DND-41 (cell line): ENCODE measurements around the gene RNPEP.
A peak's percentile ranks its signal among the peaks of the same experiment; 100 is the strongest.

Experiments
- ATAC-seq: fragments of 200-7000 bp; cut with Tn5 transposase; 3 replicates; pipeline ENCODE4 v1.9.1; 2021; ENCODE audit warnings: low read depth; ENCODE audit not compliant: insufficient read depth
- DNase-seq: peaks from one replicate; pipeline ENCODE4 v3.0.0-alpha.2; 2020
- H2AFZ ChIP-seq: 2 replicates; pipeline ENCODE4 v1.6.0; 2012; ENCODE audit warnings: low read depth, low read length
- H3K27ac ChIP-seq: 2 replicates; pipeline ENCODE4 v1.5.1; 2012; ENCODE audit warnings: low read length, inconsistent platforms
- H3K27me3 ChIP-seq: fragments of 200-600 bp; sonication (generic); 2 replicates; pipeline ENCODE4 v1.6.0; 2012; ENCODE audit warnings: low read length, mild to moderate bottlenecking, inconsistent platforms; ENCODE audit not compliant: insufficient read depth, poor library complexity
- H3K36me3 ChIP-seq: 2 replicates; pipeline ENCODE4 v1.5.1; 2012; ENCODE audit warnings: low read length, inconsistent platforms; ENCODE audit not compliant: insufficient read depth
- H3K4me1 ChIP-seq: 2 replicates; pipeline ENCODE4 v1.5.1; 2012; ENCODE audit warnings: mild to moderate bottlenecking, low read length; ENCODE audit not compliant: insufficient read depth
- H3K4me2 ChIP-seq: 2 replicates; pipeline ENCODE4 v1.6.0; 2012; ENCODE audit warnings: mild to moderate bottlenecking, moderate library complexity, low read length, inconsistent platforms; ENCODE audit not compliant: insufficient read depth
- H3K4me3 ChIP-seq, 2 experiments: fragments of 200-600 bp in 1 of 2; shearing (Covaris generic) in 1 of 2; 2 replicates each; pipeline ENCODE4 v1.5.1; 2012 to 2016; ENCODE audit warnings: inconsistent platforms in 2 of 2, low read length in 2 of 2, mild to moderate bottlenecking in 2 of 2, low read depth in 1 of 2, moderate library complexity in 1 of 2
- H3K79me2 ChIP-seq: 2 replicates; pipeline ENCODE4 v1.6.0; 2012; ENCODE audit warnings: low read length, inconsistent platforms; ENCODE audit not compliant: insufficient read depth
- H3K9ac ChIP-seq: 2 replicates; pipeline ENCODE4 v1.6.0; 2012; ENCODE audit warnings: low read depth, mild to moderate bottlenecking, inconsistent platforms, low read length, moderate library complexity
- H3K9me3 ChIP-seq: 2 replicates; pipeline ENCODE4 v1.5.1; 2012; ENCODE audit warnings: low read length, moderate library complexity, mild to moderate bottlenecking, inconsistent platforms; ENCODE audit not compliant: insufficient read depth, severe bottlenecking
- H4K20me1 ChIP-seq: 2 replicates; pipeline ENCODE4 v1.6.0; 2012; ENCODE audit warnings: low read length; ENCODE audit not compliant: insufficient read depth
- EZH2 ChIP-seq: IDR thresholded peaks from 3 replicates; pipeline ENCODE4 v1.6.1; 2012; ENCODE audit warnings: borderline replicate concordance, low read depth, mild to moderate bottlenecking, moderate library complexity, low read length, inconsistent platforms; ENCODE audit not compliant: severe bottlenecking
- TF ChIP-seq, protein P1 (sequence below): IDR thresholded peaks from 2 replicates; pipeline ENCODE4 v1.5.1; 2012; ENCODE audit warnings: borderline replicate concordance, low read length, moderate library complexity, mild to moderate bottlenecking; ENCODE audit not compliant: poor library complexity, severe bottlenecking; ENCODE audit errors: extremely low read depth

Gene RNPEP

DNA sequence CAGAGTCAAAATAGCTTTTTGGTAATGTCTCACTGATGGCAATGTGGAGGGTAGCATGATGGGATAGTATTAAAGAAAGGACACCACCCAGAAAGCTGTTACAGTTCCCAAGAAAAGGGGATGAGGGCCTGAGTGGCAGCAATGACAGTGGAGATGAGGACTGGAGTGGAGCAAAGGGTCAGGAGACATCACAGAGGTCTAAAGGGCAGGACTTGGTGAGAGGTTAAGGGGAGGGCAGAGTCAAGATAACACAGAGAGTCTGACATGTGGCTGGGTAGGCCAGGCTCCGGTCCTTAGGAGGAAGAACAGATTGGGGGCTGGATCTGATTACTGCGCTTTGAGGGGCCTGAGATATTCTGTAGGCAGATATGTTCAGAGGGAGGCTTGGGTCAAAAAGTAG is 47.3 kb downstream of the RNPEP start:
- H3K79me2 ChIP-seq, result no peaks in the 10 kb centered on the region
- H4K20me1 ChIP-seq, result no peaks in the 10 kb centered on the region
- TF ChIP-seq, protein P1, sequence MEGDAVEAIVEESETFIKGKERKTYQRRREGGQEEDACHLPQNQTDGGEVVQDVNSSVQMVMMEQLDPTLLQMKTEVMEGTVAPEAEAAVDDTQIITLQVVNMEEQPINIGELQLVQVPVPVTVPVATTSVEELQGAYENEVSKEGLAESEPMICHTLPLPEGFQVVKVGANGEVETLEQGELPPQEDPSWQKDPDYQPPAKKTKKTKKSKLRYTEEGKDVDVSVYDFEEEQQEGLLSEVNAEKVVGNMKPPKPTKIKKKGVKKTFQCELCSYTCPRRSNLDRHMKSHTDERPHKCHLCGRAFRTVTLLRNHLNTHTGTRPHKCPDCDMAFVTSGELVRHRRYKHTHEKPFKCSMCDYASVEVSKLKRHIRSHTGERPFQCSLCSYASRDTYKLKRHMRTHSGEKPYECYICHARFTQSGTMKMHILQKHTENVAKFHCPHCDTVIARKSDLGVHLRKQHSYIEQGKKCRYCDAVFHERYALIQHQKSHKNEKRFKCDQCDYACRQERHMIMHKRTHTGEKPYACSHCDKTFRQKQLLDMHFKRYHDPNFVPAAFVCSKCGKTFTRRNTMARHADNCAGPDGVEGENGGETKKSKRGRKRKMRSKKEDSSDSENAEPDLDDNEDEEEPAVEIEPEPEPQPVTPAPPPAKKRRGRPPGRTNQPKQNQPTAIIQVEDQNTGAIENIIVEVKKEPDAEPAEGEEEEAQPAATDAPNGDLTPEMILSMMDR, result no peak
- no peak for TF ChIP-seq EZH2
- ATAC-seq (no peak), DNase-seq (no peak)
- no peaks in the 10 kb centered on the region for H3K9me3 ChIP-seq
- peaks cover 2% of the 10 kb centered on the region for H3K27me3 ChIP-seq
- no peak overlapping the region for H3K9ac ChIP-seq
- H3K36me3 ChIP-seq, result no peaks in the 10 kb centered on the region
- H2AFZ ChIP-seq, result no peak overlapping the region
- no peak overlapping the region for H3K4me2 ChIP-seq
- no peak overlapping the region for H3K27ac ChIP-seq
- H3K4me3 ChIP-seq, result no peak overlapping the region
- H3K4me1 ChIP-seq, result peaks cover 4% of the 10 kb centered on the region

DNA sequence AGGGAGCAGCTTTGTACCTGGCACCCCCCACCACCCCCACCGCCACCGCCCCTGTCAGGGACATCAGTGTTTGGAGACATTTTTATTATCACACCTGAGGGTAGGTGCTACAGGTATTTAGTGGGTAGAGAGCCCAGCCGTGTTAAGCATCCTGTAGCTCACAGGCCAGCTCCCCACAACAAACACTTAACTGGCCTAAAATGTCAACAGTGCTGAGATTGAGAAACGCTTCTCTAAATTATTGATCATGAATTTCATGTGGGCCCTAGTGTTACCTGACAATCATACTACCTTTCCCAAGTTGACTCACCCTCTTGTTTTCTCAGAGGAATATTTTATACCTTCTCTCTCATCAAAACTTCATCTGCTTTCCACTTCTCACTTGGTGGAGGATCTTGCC is 49.3 kb downstream of the RNPEP start:
- H3K4me1 ChIP-seq, result peaks cover 4% of the 10 kb centered on the region
- H3K27me3 ChIP-seq, result peaks cover 2% of the 10 kb centered on the region
- TF ChIP-seq, protein P1, result no peak
- no peak for TF ChIP-seq EZH2
- no peaks in the 10 kb centered on the region for H3K9me3 ChIP-seq
- no peaks in the 10 kb centered on the region for H4K20me1 ChIP-seq
- H3K9ac ChIP-seq, result no peak overlapping the region
- H3K79me2 ChIP-seq, result no peaks in the 10 kb centered on the region
- DNase-seq (no peak), ATAC-seq (no peak)
- no peak overlapping the region for H3K4me2 ChIP-seq
- H3K4me3 ChIP-seq, result no peak overlapping the region
- no peak overlapping the region for H2AFZ ChIP-seq
- no peaks in the 10 kb centered on the region for H3K36me3 ChIP-seq
- no peak overlapping the region for H3K27ac ChIP-seq

DNA sequence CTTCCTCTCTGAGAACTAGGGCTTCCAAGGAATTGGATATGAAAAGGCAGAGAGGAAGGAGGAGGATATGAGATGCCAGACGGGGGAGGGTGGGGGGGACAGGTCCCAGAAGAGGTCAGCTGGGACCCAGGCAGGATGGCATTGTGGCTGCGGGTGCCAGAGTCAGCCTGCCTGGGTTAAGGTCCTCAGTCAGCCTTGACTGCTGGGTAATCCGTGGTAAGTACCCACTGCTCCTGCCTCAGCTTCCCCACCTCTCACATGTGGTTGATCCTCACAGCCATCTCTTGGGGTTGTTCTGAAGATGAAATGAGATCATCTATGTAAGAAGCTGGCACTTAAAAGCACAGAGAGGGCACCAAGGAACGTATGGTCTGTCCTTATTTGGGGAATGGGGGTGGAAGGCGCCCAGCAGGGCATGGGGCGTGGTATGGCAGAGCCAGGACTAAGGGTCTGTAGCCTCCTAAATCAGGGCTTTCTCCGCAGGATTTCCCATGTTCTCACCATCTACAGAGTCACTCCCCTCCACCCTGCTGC is 51.8 kb downstream of the RNPEP start:
- Histone ChIP-seq H3K4me1 (peaks cover 4% of the 10 kb centered on the region), H3K27ac (no peak overlapping the region), H2AFZ (no peak overlapping the region), H3K36me3 (no peaks in the 10 kb centered on the region), H3K27me3 (peaks cover 2% of the 10 kb centered on the region), H3K4me3 (no peak overlapping the region), H3K9ac (no peak overlapping the region), H3K4me2 (no peak overlapping the region), H4K20me1 (no peaks in the 10 kb centered on the region), H3K79me2 (no peaks in the 10 kb centered on the region), H3K9me3 (no peaks in the 10 kb centered on the region)
- TF ChIP-seq EZH2, result no peak
- TF ChIP-seq, protein P1, result no peak
- ATAC-seq (peak; percentile 39; the same call in 2 of the 3 replicates), DNase-seq (no peak)
